Activated CD4-positive, alpha-beta T cell treated with anti-CD3 and anti-CD28 coated beads, Interleukin-2, Interleukin-6, amounts not matched to agents 100 ng/mL and 50 ng/mL, durations not matched to agents 16 hours and 8 hours (primary cell): ENCODE results near the gene RGS7BP.
A peak's percentile ranks its signal among the peaks of the same experiment; 100 is the strongest.

Experiments used
- DNase-seq: peaks from one replicate; pipeline ENCODE4 v3.0.0-alpha.2; 2020

RGS7BP gene

DNA sequence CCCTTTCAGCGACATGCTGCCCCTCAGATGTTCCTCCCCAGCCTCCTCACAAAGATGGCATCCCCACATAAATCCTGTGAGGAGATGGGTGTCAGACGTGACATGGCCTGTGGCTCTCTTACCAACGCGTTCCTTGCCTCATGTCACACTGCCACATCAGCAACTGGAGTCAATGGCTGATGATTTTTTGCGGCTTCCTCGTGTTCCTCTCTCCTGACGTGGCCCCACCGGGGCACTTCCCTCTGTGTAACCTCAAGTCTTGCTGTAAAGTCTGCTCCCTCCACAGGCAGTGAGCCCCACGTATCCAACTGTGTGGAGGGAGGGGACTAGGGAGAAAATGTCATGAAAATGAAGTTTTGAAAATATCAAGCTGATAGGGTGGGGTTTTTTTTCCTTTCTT lies 131.3 kb downstream of the RGS7BP start:
- DNase-seq = peak; percentile 31

DNA sequence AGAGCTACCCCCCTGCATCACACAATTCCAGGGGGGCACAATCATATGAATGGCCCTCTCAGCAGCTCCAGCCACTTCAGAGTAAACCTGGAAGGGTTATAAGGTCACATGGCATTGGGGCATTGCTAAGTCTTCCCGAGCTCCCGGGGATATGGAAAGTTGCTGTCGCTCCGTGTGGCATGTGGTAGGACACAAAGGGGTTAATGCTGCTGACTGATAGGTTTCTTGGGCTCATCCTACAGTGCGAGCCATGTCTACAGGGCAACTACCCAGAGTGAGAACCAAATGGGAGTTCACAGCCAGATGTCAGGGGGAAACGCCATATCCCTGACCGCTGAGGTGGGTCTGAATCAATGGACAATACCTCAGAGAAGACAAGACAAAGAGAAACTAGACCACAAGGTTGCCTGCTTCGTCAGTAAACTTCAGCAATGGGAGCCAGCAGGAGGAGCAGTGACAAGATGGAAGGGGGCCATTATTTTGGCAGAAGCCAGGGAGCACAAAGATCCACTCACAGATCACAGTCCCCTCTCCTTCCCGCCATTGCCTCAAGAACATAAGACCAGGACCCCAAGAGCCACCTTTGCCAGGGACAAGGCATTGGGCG lies 132.1 kb downstream of the RGS7BP start:
- no peak for DNase-seq

GRCh38 chr5:64644831-64645230 lies 139.0 kb downstream of the RGS7BP start:
- DNase-seq = no peak

DNA sequence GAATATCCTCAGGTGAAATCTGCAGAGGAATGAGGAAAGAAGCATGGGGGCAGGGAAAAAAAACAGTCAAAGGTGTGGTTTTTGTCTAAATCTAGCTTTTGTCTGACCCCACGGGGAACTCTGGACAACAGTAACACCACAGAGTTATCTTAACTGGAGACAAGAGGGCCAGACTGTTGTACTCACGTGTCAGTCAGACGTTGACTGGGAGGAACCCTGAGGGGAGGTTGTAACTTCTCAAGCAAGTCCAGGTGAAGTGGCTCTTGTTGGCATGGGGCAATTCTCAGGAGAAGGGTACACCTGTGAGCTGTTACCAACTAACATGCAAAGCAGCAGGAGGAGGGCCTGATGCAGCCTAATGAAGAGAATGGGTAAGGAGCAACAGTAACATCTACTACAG lies 140.4 kb downstream of the RGS7BP start:
- no peak for DNase-seq

DNA sequence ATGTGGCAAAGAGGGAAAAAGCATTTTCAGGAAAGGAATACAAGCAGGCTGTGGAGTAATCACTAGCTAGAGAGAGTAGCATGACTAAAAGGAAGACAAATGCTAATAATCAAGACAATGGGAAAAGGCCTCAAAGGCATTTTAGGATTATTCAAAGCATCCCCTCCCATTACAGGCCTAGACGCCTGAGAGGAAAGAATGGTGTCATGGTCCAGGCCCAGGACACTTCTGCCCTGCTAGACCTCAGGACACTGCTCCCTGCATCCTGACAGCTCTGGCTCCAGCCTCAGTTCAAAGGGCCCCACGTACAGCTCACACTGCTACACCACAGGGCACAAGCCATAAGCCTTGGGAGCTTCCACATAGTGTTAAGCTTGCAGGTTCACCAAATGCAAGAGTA lies 143.7 kb downstream of the RGS7BP start:
- no peak for DNase-seq

GRCh38 chr5:64653766-64654560 lies 148.1 kb downstream of the RGS7BP start:
- DNase-seq = no peak

DNA sequence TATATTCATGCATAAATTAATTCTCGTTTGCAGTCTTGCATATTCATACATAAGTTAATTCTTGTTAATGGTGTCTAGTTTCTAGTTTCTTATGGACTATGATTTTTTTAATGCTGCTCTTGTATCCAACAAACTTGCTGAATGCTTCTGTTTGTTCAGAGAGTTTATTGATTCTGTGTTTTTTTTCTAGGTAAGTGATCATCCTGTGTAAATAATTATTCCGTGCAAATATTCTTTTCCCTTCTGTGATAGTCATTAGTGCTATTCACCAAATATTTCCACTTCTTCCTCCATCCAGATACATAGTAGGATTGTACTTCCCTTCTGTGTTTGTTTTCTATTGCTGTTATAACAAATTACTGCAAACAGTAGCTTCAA lies 148.7 kb downstream of the RGS7BP start:
- DNase-seq = no peak

- DNase-seq = no peak
Observed at GRCh38 chr5:64655596-64655995, 149.8 kb downstream of the RGS7BP start.

DNA sequence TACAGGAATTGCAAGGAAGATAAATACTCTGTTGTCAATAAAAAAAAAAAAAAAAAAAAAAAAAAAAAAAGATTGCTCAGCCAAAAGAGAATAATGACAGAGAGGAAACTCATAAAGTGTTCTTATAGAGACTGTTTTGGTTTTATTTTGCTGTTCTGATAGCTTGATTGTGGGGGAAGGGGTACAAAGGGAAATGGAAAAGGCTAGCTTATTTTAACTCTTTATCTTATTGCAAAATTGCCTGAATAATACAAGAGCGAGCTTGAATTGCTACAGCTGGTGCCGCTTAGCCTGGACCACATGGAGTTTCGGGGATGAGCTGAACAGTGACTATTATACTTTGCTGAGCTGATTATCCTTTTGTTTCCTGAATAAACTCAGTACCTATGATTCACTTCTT lies 153.5 kb downstream of the RGS7BP start:
- DNase-seq = no peak
